Dedifferentiated amniotic fluid mesenchymal stem cell (primary cell): ENCODE results near the gene RAB6B.

Experiments used
- DNase-seq: peaks from one replicate; pipeline ENCODE4 v3.0.0-alpha.2; 2016; ENCODE audit errors: extremely low spot score

RAB6B gene

DNA sequence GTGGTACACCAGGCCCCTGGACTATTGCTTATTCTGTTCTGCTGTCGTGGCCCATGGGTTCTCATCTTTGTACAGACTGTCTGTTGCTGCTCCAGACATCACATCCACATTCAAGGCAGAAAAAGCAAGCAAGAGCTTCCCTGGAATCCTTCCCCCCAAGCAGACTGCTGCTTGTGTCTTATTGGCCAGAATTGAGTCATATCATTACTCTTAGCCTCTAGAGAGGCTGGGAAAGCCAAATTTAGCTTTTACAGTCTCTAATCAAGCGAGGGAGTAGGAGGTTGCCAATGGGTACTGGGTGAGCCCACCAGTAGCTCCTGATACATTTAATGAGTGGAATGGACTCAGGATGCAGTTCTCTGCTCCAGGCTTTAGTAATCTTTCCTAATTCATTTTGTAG lies 39.4 kb downstream of the RAB6B start:
- DNase-seq = no peak

DNA sequence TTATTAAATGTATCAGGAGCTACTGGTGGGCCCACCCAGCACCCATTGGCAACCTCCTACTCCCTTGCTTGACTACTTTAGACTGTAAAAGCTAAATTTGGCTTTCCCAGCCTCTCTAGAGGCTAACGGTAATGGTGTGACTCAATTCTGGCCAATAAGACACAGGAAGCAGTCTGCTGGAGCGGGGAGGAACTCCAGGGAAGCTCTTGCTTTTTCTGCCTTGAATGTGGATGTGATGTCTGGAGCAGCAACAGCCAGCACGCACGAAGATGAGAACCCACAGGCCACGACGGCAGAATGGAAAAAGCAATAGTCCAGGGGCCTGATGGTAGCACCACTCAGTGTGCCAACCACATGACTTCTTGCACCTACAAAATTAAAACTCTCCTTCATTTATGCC lies 39.9 kb downstream of the RAB6B start:
- DNase-seq = no peak

DNA sequence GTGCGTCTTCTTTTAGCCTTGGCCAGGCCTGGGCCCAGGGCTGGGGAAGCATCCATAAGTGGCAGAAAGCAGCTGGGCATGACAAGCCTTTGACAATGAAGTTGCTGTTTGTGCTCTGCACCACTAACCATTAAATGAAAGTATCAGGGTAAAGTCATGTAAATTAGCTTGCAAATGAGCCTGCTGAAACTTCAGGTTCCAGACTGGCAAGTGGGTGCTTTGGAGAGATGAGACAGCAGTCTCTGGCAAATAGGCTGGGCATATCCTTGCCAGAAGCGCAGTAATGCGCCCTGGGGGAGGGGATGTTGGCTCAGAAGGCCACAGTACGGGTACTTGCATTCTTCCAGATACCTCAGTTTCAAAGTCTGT lies 40.7 kb downstream of the RAB6B start:
- DNase-seq = no peak

DNA sequence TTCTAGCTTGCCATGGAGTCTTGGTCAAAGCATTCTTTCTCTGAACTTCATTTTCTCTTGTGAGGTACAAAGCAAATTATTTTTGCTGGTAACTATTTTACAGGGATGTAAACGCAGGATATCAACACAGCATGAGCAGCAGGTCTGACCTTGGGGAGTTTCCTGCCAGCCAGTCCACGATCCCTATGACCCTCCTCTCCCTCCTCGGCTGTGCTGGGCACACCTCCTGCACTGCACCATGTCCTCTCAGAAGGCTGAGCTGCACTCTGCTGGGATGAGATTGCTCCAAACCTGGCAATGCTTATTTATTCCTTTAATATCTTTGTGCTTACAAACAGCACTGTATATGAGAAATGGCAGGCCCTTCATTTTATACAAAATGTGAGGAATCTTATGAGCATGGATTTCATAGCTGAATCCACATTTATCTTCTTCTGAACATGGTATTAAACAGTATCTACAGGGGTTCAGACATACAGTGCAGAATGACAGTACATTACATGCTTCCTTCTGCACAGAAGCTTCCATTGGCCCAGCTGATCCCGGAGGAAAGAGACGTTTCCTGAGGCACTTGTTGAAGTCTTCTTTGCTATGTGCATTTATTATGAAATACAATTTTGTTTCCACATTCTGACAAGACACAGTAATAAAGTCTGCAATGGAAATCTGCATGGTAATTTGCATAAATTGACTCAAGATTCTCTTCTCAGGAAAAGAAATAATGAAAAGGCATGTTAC lies 41.2 kb downstream of the RAB6B start:
- DNase-seq = no peak

DNA sequence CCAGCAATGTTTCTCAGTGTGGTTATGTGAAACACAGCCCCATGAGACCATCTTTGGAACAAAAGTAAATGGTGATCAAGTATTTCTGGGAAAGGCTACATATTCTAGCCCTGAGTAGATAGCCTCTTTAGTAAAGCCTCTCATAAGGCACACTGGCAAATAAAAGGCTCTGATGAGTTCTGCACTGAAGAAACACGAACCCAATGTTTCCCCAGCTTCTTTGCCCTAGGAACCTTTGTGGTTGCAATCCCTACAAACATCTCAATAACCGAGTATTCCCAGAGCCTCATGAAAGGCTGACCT lies 41.8 kb downstream of the RAB6B start:
- no peak for DNase-seq

DNA sequence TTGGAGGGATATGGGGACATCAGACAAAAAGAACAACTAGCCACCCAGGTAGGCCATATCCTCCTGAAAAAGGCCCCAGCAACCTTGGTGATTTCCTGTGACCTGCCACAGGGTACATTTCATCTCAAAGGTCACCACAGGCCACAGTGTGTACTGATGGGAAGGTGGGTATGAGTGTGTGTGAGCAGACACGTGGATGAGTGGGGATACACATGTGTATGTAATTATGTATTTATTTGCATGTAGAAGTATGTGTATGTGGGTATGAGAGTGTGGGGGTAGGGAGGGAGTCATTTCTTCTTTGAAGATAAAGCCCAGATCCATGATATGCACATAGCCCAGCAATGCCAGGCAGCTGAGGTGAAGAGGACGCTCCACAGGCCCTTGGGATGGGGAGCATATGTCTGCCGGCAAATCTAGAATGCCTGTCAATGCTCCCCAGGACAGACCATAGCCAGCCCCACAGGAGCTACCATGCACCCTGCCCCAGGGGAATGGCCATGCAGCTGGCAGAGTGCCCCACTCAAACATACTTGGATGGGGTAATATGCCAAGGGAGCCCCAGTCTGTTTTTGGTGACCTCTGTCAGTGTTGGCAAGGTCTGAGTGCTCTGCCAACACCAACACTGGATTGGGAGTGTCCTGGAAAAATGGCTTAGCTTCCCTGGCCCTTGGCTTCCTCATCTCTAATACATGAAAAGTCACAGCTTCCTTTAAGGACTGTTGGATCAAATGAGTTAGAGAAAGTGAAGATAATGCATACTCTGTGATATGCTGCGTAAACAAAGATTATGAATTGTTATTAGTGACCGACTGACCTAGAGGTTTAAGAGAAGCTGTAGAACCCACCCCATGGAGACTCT lies 42.4 kb downstream of the RAB6B start:
- no peak for DNase-seq

DNA sequence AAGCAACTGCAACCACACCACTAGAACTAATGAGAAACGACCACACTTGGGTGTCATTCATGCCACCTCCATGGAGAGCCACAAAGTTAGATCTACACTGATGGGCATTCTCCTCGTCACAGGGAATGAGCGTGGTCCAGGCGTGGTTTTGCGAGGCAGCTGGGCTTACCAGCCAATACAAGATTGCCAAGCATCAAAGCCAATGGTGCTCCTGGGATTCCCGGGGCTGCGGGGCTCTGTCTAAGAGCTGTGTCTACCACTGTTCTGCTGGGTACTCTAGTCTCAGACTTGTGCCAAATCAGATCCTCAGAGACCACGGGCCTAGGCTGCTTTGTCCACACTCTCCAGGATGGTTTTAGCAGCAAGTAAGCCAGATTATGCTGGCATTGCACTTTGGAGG lies 43.8 kb downstream of the RAB6B start:
- DNase-seq = no peak

DNA sequence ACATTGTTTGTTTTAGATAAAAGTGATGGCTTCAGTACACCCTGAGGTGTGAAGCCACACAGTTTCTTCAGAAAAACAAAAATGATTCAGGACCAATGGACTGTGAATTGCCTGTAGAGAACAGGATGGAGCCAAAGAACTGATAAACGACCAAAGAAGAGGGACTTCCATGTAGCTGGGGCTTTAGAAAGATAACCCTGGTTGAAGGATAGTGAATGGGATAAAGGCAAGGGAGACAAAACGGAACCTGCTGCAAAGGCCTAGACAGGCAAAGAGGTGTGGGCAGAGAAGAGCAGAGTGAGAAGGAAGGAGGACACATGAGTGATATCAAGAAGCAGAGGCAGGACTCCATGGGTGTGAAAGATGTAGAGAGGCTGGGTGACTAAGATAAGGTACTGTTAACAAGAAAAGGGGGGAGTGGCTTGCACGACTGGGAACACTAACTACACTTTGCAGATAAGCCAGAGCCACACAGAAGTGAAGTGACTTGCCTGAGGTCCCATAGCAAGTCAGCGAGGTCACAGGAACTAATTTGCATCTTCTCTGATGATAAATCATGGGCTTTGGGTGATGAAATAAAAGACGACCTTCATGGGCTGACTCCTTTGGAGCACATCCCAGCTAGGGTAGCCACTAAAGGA lies 44.3 kb downstream of the RAB6B start:
- DNase-seq = no peak

DNA sequence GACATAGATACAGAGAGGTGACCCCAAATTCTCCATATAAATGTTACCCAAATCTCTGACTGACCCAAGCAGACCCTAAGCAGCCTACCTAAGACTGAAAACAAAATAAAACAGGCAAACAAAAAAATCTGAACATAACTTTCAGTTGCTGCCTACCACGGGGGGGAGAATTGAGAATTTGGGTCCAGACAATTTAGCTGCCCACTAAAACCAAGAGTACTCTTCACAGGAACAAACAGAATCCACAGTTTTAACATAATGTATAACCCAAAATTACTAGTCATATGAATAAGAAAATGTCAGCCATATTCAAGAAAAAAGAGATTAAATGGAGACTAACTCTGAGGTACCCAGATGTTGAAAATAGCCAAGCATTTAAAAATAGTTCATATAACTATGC lies 45.6 kb downstream of the RAB6B start:
- DNase-seq = no peak

DNA sequence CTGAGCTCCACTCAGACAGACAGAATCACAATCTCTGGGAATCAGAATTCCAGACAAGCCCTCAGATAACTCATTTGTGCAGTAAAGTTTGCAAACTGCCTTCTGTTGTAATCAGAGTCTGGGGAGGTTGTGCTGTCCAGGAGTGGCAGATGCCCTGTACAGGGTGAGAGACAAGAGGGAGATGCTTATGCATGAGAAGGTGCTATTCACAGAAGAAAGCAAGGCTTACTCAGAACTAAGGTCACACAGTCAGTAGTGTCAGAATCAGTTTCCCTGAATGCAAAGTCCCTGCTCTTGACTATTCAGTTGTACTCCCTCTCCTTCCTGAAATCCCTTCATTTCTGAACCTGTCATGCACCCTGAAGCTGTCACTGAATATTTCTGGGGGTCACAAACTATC lies 46.3 kb downstream of the RAB6B start:
- no peak for DNase-seq

DNA sequence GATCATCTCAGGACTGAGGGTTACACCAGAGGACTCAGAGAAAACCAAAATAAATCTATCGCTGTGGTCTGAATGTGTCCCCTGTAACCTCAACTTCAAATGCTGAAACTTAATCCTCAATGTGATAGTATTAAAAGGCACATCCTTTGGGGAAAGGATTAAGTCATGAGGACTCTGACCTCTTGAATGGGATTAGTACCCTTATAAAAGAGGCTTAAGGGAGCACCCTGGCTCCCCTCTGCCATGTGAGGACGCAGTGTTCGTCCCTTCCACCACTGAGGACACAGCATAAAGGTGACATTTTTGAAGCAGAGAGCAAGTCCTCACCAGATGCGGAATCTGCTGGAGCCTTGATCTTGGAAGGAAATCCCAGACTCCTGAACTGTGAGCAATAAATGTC lies 50.6 kb downstream of the RAB6B start:
- no peak for DNase-seq

DNA sequence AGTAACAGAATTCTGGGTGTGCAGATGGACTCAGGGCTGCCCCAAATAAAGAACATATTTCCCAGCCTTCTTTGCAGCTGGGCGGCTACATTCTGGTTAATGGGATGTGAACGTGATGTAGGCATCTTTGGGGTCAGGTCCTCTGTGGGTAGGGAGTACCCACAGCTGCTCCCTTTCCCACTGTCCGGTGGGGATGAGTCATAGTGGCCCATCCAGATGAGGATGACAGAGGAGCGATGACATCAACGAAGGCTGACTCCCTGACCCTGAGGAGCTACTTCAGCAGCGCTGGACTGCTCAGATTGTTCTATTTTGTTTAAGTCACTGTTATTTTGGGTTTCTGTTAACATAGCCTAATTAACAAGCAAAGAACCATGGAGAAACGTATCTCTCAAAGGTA lies 52.0 kb downstream of the RAB6B start:
- no peak for DNase-seq

DNA sequence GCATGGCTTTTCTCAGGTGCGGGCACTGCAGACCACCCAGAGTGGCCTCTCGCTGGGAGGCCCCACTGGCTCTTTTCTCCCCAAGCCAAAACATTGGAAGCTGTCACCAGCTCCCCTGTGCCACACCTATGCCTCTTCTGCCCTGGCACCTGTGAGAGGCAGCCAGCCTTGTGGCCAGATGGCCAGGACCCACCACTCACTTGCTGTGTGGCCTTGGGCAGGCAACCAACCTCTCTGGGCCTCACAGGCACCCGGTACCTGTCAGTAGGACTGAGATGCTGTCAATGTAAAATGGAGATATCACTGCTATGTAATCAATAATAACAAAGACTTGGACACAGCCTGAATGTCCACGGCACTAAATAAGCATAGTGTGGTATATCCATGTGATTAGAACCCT lies 53.5 kb downstream of the RAB6B start:
- no peak for DNase-seq

DNA sequence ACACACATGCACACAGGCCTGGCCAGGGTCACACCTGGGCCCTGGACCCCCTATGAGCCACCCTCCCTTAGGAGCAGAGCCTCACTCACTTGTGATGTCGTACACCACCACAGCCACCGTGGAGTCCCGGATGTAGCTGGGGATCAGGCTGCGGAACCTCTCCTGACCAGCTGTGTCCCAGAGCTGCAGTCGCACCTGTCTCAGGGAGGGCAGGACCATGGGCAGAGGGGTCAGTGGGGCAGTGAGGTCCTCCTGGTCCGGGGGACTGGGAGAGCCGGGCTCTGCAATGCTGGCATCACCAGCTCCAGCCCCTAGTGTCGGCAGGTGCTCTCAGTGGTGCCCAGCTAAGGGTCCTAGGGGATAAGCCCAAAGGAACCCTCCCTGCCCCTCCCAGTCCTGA lies 54.5 kb downstream of the RAB6B start:
- no peak for DNase-seq

DNA sequence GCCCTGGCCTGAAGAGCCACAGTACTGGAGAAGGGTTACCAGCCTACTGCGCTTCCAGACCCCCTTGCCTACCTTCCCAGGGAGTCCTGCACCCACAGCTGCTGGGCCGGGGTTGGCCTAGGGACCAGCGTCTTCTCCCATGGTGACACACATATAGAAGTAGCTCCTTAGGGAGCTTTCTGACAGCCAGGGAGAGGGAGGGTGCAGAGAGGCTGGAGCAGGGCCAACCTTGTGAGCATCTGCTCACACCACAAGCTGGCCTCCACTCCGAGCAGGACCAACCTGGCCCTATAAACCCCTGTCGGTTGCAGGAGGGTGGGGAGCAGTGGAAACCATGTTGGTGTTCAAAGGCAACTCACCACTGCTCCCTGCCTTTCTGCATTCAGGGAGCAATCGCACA lies 54.9 kb downstream of the RAB6B start:
- DNase-seq = no peak

DNA sequence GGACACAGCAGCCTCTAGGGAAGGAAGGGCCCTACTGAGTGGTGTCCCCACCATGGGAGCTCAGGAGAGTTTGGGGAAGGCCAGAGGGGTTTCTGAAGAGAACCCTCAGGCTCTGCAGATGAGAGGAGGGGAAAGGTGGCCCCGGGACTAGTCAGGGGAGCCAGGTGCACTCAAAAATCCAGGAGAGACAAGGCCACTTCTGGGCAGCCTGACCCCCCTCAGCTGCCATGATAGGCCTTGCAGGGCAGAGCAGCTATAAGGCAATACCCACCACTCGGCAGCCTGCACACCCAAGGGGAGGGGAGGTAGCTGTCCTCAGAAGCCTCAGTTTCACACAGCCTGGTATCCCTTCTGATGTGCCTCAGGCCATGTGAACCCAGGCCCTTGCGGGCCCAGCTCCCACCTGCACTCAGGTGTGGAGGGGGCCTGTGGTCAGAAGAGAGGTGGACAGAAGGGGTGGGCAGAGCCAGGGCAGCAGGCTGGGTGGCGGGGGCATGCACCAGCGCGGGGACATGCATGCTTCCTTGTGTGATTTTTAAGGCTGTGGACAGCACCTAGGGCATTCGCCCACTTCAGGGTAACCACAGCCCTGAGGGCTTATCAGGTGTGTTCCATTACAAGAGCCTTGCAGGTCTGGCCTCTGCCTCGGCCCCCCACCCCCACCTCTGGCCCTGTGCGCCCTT lies 55.5 kb downstream of the RAB6B start:
- DNase-seq = no peak

DNA sequence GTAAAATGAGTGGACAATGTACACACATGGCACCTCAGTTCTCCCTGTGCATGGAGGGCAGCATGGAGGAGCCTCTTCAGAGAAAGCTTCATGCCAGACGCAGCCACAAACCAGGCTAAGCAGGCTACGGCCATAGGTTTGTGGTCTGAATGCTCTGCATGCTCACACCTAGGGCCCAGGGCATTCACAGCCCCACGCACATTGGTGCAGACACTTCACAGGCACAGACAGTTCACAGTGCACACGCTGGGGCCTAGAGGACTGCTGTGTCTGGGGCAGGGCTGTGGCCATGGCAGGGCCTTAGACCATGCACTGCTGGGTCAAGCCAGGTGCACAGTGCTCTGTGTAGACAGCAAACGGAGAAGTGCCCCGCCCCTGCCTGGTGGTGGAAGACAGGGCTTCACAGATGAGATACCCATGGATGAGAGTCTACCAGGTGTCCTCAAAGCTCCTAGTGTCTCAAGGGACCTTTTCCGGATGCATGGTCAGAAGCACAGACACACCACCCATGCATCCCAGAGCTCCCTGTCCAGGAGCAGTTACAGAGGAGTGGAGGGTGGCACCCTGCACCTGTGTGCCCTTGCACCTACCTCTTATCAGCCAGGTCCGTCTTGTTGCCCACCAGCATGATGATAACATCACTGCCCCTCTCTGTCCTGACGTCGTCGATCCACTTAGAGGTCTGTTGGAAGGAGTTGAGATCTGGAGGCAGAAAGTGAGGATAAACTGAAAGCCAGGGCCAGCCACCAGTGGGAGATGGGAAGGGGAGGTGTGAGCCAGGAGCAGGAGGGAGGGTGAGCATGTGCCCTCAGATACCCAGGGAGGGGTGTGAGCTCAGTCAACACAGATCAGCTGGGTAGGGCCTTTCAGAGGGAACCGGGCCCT lies 56.5 kb downstream of the RAB6B start:
- DNase-seq = no peak

DNA sequence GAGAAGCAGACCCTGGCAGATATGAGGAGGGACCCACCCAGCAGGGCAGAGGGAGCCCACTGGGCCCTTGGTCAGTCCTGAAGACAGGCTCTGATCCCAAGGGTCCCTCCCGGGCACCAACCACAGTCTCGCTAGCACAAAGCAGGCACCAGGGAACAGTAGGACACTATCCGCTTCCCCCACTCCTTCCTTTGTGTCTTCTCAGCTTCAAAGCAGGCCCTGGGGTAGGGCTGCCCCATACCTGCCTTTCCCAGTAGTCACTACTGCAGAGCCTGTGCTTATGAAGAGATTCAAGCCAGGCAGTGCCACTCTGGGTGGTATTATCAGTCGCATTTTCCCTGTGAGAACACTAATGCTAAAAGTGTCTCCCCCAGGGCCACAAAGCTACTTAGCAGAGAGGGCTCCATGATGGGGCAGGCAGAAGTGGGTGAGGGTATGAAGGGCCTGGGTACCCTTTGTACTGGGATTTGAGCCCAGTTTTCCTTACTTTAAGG lies 57.3 kb downstream of the RAB6B start:
- DNase-seq = no peak

DNA sequence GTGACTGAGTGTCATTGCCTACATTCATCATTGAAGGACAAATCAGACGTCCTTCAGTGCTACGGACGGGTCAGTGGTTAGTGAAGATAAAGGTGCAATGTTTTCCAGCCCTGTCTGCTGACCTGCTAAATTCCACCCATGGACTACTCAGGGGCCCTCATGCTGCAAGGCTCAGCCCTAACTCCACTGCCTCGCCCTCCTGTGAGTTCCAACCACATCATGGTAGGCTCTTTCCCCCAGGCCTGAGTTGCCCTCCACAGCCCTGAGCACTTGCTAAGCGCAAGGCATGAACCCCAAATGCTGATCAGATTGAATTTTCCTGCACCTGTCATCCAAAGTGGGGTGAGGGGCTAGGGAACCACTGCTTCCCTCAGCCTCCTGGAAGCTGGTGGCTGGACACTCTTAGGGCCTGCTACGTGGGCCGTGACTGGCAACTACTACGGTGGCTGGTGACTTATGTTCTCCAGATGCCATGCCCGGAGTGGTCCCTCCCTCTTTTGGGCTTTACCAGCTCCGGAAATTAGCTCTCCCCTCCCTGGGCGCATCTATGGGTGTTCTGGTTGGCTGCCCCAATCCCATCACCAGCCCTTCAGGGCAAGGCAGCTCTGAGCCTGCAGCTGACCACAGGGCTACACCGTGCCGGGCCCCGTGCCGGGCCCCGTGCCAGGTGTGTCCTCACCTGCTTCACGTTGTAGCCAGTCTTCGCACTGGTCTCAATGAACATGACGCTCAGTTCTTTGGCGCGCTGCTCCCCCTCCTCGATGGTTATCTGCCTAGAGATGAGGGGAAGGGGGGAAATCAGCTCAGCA lies 58.0 kb downstream of the RAB6B start:
- no peak for DNase-seq

DNA sequence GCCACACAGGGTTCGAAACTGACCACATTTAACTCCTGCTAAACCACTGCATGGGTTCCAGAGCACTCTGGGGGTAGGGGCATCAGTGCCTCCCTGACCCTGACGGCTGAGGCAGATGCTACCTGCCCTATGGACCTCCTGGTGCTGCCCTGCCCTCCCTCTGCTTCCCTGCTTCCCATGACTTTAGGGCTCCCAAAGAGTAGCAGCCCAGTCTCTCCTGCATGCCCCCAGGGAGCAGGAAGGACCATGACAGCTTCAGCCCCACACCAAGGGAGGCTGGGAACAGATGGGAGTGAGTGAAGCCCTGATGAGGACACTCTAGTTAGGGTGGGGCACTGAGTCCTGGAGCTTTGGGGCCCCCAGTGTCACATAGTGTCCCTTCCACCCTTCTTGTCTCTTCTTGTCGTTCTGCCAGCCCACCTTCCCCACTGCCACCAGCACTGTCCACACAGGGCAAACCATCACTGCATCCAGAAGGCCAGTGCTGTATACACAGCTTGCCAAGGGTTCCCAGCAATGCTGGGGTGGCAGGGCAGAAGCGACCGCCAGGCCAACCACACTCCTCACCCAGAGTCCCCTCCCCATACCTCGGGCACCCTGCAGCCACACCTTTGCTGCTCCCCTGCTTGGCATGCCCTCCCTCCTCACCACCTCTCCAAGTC lies 59.1 kb downstream of the RAB6B start:
- DNase-seq = no peak
